K562 (cell line): Measurements from ENCODE around the gene RELA. TPM values are rescaled to one million over a fixed set of nuclear protein-coding genes. Genes with fewer than 3 reads are reported as not detected.

ENCODE experiments used
- CREB5 ChIP-seq: fragments of 250-450 bp; sonication (Bioruptor Pico); IDR thresholded peaks from 2 replicates; pipeline ENCODE4 v1.5.0; 2020; ENCODE audit warnings: mild to moderate bottlenecking
- E2F4 ChIP-seq: sonication (generic); formaldehyde crosslinking; IDR thresholded peaks from 2 replicates; pipeline ENCODE4 v1.8.0; 2022; ENCODE audit warnings: mild to moderate bottlenecking, low read depth, missing genetic modification reagents
- EGR1 ChIP-seq: fragments of 450-650 bp; conservative IDR thresholded peaks from 2 replicates; pipeline ENCODE4 v1.6.1; 2017; ENCODE audit warnings: mild to moderate bottlenecking
- ESRRB ChIP-seq: fragments of 250-450 bp; sonication (Bioruptor Pico); IDR thresholded peaks from 2 replicates; pipeline ENCODE4 v1.5.0; 2020; ENCODE audit warnings: mild to moderate bottlenecking, moderate library complexity, borderline replicate concordance
- FOXA3 ChIP-seq, 2 experiments: fragments of 450-650 bp in 1 of 2; sonication (generic) in 1 of 2; formaldehyde crosslinking; IDR thresholded peaks in 1 of 2; conservative IDR thresholded peaks in 1 of 2; 2 replicates each; pipeline versions ENCODE4 v1.4.0 to v1.8.0; 2020 to 2022; ENCODE audit warnings: mild to moderate bottlenecking in 2 of 2, missing genetic modification reagents in 1 of 2
- GATAD2B ChIP-seq: fragments of 450-650 bp; IDR thresholded peaks from 2 replicates; pipeline ENCODE4 v1.6.1; 2017; ENCODE audit warnings: mild to moderate bottlenecking, borderline replicate concordance
- HMG20B ChIP-seq: fragments of 250-450 bp; sonication (Bioruptor Pico); IDR thresholded peaks from 2 replicates; pipeline ENCODE4 v1.5.0; 2021; ENCODE audit warnings: mild to moderate bottlenecking
- KAT2B ChIP-seq: IDR thresholded peaks from one replicate; pipeline ENCODE4 v1.6.1; 2012; ENCODE audit warnings: low read depth, mild to moderate bottlenecking, control low read depth, inconsistent platforms, low read length, moderate library complexity
- NFRKB ChIP-seq: fragments of 450-650 bp; IDR thresholded peaks from 2 replicates; pipeline ENCODE4 v1.6.1; 2016; ENCODE audit warnings: low read depth
- PHB ChIP-seq: fragments of 250-450 bp; sonication (Bioruptor Pico); IDR thresholded peaks from 2 replicates; pipeline ENCODE4 v1.5.0; 2021
- RCOR1 ChIP-seq, 2 experiments: IDR thresholded peaks; 2 replicates each; pipeline ENCODE4 v1.6.1; 2012; ENCODE audit warnings: low read depth in 2 of 2, low read length in 2 of 2, borderline replicate concordance in 1 of 2, improper control_type of control experiment in 1 of 2
- SPI1 ChIP-seq: IDR thresholded peaks from 2 replicates; pipeline ENCODE4 v1.6.1; 2011; ENCODE audit warnings: low read depth, low read length, control low read depth, borderline replicate concordance
- TEAD1 ChIP-seq, 2 experiments: fragments of 450-650 bp in 1 of 2; sonication (generic) in 1 of 2; formaldehyde crosslinking; IDR thresholded peaks; 2 replicates each; pipeline versions ENCODE4 v1.4.0 to v1.8.0; 2020 to 2022; ENCODE audit warnings: mild to moderate bottlenecking in 2 of 2, missing genetic modification reagents in 1 of 2
- USF1 ChIP-seq: sonication (generic); formaldehyde crosslinking; IDR thresholded peaks from 2 replicates; pipeline ENCODE4 v1.9.0; 2022; ENCODE audit warnings: mild to moderate bottlenecking, missing genetic modification reagents
- ZBTB34 ChIP-seq: fragments of 250-450 bp; sonication (Bioruptor Pico); IDR thresholded peaks from 2 replicates; pipeline ENCODE4 v1.8.0; 2021; ENCODE audit warnings: mild to moderate bottlenecking, moderate library complexity
- ZNF217 ChIP-seq: sonication (generic); formaldehyde crosslinking; IDR thresholded peaks from 2 replicates; pipeline ENCODE4 v1.8.0; 2022; ENCODE audit warnings: mild to moderate bottlenecking, missing genetic modification reagents
- ZNF707 ChIP-seq: fragments of 250-450 bp; sonication (Bioruptor Pico); conservative IDR thresholded peaks from 2 replicates; pipeline ENCODE4 v1.8.0; 2022; ENCODE audit warnings: inconsistent platforms, mild to moderate bottlenecking, moderate library complexity
- ZNF717 ChIP-seq: fragments of 250-450 bp; sonication (Bioruptor Pico); IDR thresholded peaks from 2 replicates; pipeline ENCODE4 v1.5.0; 2021
- ZNF780A ChIP-seq: fragments of 250-450 bp; sonication (Bioruptor Pico); IDR thresholded peaks from 2 replicates; pipeline ENCODE4 v1.5.0; 2021; ENCODE audit warnings: mild to moderate bottlenecking
- polyA plus RNA-seq, 8 experiments: library from polyadenylated mRNA; depleted of rRNA in 4 of 8; stranded (reverse) in 5 of 8; unstranded in 3 of 8; fragments of >200 nt; fragmentation: Nextera tagmentation in 2 of 8; fragmentation: Illumina TruSeq in 1 of 8; extraction: Ambion mirVana in 2 of 8; extraction: Trizol in 1 of 8; gene quantifications; 2 replicates each; pipeline versions ENCODE4 v1.2.1 to v1.2.3, GENCODE V29; 2011 to 2014; ENCODE audit warnings: inconsistent platforms in 1 of 8, missing spikeins in 1 of 8
- total RNA-seq, 7 experiments: library from RNA; depleted of rRNA in 6 of 7; stranded (reverse); fragments of >200 nt in 6 of 7; fragmentation: Illumina TruSeq in 2 of 7; extraction: Trizol in 2 of 7; gene quantifications; 2 replicates each; pipeline versions ENCODE4 v1.2.1 to v1.2.3, GENCODE V29; 2011 to 2021; ENCODE audit warnings: low replicate concordance in 1 of 7
- TF ChIP-seq, protein P1 (sequence below): fragments of 450-650 bp; formaldehyde crosslinking; IDR thresholded peaks from 2 replicates; pipeline ENCODE4 v1.4.0; 2020; ENCODE audit warnings: mild to moderate bottlenecking, mixed read lengths
- TF ChIP-seq, protein P2 (sequence below): fragments of 200-800 bp; sonication (Bioruptor generic); IDR thresholded peaks from 2 replicates; pipeline ENCODE4 v1.6.1; 2017; ENCODE audit warnings: missing genetic modification characterization, missing compliant biosample characterization

The RELA gene
- total and polyA plus RNA-seq, 9 of the 15 experiments (the other 6 are each of a cell fraction or from before 2014, with no cell fraction given) = 6.0 to 67.4 (median 20.6) TPM

GRCh38 chr11:65663639-65664200 is 1.0 kb upstream of the RELA start (continued):
- TF ChIP-seq E2F4 (CRISPR knock-in tag) (no peak), GATAD2B (peak; percentile 41; the same call in 1 of the 2 replicates), EGR1 (peak; percentile 94), HMG20B (CRISPR knock-in tag) (no peak), TEAD1 (CRISPR knock-in tag; IDR thresholded peaks at IDR 0.05) (no peak), SPI1 (peak; percentile 34; the same call in 1 of the 2 replicates), CREB5 (CRISPR knock-in tag) (no peak), ESRRB (CRISPR knock-in tag) (no peak), NFRKB (no peak), ZNF707 (CRISPR knock-in tag) (no peak), ZNF217 (CRISPR knock-in tag) (no peak), RCOR1 (IDR thresholded peaks at IDR 0.05; ENCODE audit: borderline replicate concordance in 1 of 2, low read depth in 2 of 2, low read length in 2 of 2) (0 out of 4 replicates have a peak, but pooled peaks of 1 of the 2 experiments have one; percentile 29), ZNF780A (no peak), ZNF717 (CRISPR knock-in tag) (no peak), USF1 (peak; percentile 45; the same call in 1 of the 2 replicates), FOXA3 (CRISPR knock-in tag; conservative IDR thresholded peaks at IDR 0.05 in 1 of 2, IDR thresholded peaks at IDR 0.05 in 1 of 2) (peak in 1 of 2 experiments; percentile 59; a peak in 1 of 4 replicates), PHB (CRISPR knock-in tag) (no peak), ZBTB34 (CRISPR knock-in tag) (no peak), KAT2B (no peak)
- TF ChIP-seq, protein P1, sequence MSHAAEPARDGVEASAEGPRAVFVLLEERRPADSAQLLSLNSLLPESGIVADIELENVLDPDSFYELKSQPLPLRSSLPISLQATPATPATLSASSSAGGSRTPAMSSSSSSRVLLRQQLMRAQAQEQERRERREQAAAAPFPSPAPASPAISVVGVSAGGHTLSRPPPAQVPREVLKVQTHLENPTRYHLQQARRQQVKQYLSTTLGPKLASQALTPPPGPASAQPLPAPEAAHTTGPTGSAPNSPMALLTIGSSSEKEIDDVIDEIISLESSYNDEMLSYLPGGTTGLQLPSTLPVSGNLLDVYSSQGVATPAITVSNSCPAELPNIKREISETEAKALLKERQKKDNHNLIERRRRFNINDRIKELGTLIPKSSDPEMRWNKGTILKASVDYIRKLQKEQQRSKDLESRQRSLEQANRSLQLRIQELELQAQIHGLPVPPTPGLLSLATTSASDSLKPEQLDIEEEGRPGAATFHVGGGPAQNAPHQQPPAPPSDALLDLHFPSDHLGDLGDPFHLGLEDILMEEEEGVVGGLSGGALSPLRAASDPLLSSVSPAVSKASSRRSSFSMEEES = peak; percentile 67
- TF ChIP-seq, protein P2, sequence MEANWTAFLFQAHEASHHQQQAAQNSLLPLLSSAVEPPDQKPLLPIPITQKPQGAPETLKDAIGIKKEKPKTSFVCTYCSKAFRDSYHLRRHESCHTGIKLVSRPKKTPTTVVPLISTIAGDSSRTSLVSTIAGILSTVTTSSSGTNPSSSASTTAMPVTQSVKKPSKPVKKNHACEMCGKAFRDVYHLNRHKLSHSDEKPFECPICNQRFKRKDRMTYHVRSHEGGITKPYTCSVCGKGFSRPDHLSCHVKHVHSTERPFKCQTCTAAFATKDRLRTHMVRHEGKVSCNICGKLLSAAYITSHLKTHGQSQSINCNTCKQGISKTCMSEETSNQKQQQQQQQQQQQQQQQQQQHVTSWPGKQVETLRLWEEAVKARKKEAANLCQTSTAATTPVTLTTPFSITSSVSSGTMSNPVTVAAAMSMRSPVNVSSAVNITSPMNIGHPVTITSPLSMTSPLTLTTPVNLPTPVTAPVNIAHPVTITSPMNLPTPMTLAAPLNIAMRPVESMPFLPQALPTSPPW (CRISPR knock-in tag) = peak; percentile 17; the same call in 1 of the 2 replicates
